Measurements from ENCODE around the gene GGT1. TPM values are rescaled to one million over a fixed set of nuclear protein-coding genes. Genes with fewer than 3 reads are reported as not detected.
A peak's percentile ranks its signal among the peaks of the same experiment; 100 is the strongest.
"Not testable (repeated sequence)": the region's sequence is repeated elsewhere in the genome, so short reads cannot be mapped to it uniquely, and the experiment has no call there.

The GGT1 gene
- total RNA-seq, 1 donor from 2014 or later: 208 TPM

DNA sequence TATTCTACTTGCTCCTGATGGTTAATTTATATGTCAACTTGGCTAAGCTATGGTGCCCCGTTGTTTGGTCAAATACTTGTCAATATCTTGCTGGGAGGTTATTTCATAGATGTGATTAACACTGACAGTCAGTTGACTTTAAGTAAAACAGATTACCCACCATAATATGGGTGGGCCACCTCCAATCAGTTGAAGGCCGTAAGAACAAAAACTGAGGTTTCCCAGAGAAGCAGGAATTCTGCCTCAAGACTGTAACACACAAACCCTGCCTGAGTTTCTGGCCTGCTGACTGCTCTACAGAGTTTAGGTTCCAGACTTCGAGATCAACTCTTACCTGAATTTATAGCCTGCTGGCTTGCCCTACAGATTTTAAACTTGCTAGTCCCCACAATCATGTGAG is 33.5 kb downstream of the GGT1 start:
- DNase-seq (ENCODE audit: low spot score): not testable (repeated sequence)

DNA sequence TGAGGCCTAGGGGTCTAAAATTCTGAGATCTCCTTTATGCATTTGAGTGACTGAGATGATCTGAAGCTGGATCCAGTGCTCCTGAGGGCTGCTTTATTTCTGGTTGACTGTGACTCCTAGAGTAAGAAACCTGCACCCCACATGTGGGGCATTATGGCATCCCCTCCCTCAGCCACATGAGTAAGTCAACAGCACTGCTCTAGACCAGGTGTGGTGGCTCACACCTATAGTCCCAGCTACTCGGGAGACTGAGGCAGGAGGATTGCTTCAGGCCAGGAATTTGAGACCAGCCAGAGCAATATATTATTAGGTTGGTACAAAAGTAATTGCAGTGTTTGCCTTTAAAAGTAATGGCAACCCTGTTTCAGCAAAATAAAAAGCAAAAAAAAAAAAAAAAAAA is 39.3 kb downstream of the GGT1 start:
- DNase-seq (ENCODE audit: low spot score): not testable (repeated sequence)

DNA sequence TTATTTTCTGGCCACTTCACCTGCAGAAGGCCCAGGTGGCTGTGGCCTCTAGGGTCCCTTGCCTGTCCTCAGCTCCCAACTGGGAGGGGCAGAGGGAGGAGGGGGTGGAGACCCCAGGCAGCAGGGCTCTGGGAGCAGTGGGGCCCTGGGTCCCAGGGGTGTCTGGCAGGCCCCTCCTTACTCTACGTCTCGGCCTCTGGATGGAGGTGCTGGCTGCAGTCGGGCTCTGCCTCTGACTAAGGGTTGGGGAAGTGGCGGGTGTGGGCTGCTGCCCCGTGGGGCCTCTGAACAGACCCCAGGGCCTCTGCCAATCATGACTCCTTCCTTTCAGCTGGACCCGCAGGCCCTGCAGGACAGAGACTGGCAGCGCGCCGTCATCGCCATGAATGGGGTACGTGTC is 41.4 kb downstream of the GGT1 start:
- not testable (repeated sequence) for DNase-seq (ENCODE audit: low spot score)

DNA sequence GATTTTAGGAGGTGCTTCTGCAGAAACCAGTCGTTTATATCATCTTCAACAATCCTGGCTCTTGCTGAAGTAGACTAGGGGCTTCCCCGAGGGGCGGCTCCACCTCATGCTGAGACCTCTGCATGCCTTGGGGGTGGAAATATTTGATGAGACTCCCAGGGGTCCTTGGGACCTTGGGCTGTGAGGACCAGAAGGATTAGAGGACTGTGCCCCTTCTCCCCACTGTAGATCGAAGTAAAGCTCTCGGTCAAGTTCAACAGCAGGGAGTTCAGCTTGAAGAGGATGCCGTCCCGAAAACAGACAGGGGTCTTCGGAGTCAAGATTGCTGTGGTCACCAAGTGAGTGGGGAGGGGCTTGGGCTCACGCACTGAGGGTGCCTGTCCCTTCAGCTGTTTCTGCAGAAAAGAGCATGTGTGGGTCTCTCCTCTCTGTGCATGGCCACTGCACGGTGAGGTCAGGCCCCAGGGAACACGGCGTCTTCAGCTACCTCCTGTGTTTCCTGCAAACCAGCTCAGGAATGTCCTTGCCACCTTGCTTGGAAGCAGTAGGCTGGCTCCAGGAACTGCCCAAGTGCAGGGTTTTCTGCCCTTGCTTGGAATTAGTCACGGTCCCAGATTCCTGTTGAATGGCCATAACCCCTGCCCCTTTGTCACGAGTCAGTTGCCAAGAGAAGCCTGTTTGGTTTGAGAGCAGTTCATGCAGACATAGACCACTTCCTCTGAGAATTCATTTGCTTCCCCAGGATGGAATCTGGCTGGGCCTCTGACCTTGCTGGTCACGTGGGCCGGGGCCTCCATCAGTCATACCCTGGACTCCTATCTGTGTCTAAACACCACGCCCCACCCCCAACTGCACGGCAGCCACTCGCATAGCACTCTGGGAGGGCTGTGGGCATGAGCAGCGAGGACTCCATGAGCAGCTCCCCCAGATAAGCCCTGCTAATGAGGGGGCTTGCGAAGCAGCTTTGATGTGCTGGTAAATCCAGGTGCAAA is 42.7 kb downstream of the GGT1 start:
- DNase-seq (ENCODE audit: low spot score): not testable (repeated sequence)

DNA sequence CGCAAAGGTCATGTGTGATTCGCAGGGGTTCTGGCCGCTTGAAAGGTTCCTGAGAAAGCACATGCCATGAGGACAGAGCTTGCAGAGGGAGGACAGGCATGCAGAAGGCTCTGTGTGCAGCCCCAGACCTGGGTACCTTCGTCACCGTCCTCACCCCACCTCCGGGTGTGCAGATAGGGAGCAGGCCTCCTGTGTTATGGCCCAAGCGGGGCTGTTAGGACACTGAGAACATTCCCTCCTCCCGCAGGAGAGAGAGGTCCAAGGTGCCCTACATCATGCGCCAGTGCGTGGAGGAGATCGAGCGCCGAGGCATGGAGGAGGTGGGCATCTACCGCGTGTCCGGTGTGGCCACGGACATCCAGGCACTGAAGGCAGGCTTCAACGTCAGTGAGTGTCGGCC is 43.8 kb downstream of the GGT1 start:
- DNase-seq (ENCODE audit: low spot score): not testable (repeated sequence)

DNA sequence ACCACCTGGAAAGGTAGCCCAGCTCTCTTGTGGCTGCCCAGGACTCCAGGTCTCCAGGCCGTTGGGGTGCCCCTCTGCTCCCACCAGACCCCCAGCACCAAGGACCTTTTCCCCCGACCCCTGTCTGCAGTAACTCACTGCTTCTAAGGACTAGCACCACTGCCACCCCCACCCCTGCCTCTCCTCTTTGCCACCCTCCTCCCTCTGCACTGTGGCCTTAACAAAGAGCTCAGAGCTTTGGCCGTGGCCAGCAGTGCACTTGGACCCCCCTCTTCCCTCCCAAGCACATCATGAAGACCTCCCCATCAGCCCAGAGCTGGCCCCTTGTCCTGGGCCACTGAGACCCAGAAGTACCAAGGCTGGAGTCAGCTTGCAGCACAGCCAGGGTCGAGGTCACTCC is 46.4 kb downstream of the GGT1 start:
- DNase-seq (ENCODE audit: low spot score): not testable (repeated sequence)

DNA sequence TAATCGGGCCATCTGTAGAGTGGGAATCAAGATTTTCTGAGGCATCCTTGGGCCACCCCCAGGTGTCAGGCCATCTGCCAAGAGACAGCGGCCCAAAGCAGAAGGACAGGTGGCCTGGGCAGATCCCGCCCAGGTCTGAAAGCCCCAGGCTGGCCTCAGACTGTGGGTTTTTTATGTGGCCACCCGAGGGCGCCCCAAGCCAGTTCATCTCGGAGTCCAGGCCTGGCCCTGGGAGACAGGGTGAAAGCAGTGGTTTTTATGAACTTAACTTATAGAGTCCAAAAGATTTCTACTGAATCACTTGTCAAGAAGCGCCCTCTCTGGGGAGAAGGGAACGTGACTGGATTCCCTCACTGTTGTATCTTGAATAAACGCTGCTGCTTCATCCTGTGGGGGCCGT is 47.9 kb downstream of the GGT1 start:
- DNase-seq (ENCODE audit: low spot score): peak; percentile 54

DNA sequence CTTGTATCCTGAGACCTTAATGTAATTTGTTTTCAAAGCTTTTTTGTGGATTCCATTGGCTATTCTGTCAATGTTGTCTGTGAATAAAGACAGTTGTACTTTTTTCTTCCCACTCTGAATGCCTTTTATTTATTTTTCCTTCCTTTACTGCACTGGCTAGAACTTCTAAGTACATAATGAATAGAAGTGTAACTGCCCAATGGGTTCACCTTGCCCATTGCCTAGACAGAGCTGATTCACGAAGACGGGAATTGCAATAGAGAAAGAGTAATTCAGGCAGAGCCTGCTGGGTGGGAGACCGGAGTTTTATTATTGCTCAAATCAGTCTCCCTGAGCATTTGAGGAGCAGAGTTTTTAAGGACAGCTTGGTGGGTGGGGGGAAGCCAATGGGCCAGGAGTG is 62.4 kb downstream of the GGT1 start:
- DNase-seq (ENCODE audit: low spot score): not testable (repeated sequence)

DNA sequence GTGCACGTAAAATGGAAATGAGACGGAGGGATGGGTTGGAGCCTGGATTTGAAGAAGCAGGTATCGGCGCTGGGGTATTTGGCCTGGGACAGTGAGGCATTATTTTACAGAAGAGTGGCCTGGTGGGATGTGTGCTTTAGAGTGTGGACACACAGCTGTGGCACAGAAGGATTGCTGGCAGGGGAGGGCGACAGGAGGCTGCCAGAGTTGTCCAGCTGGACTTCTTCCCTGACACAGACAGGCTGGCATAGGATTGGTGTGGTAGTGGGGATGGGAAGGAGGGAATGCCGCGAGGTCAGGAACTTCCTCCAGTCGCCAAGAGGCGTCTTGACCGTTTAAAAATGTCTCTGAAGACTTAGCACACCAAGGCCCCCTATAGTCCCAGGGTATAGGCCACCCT is 64.9 kb downstream of the GGT1 start:
- not testable (repeated sequence) for DNase-seq (ENCODE audit: low spot score)

DNA sequence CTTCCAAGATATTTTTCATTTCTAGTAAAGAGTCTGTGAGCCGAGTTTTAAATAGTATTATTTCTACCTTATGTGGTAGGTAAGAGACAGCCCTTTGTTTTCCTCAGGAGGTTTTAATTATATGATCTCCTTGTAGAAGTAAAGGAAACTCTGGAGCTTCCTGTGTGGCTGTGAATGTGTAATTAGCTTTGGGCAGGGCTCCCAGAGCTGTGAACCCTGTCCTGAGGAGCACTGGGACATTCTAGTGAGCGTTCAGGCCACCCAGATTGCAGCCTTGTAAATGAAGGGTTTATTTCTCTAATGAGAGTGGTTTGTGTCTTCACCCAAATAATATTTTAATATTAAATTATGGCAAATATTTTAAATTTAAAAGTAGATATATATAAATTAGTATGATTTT is 69.5 kb downstream of the GGT1 start:
- not testable (repeated sequence) for DNase-seq (ENCODE audit: low spot score)

Other genes with a start within 250 kb of the GGT1 start
- gene ADORA2A, start 175.6 kb upstream of the GGT1 start, total RNA-seq: 4.1 TPM
- 0.83 TPM for gene UPB1, start 107.9 kb upstream of the GGT1 start, total RNA-seq
- 201 TPM for gene GUCD1, start 48.1 kb upstream of the GGT1 start, total RNA-seq
- gene SNRPD3, start 47.2 kb upstream of the GGT1 start, total RNA-seq: 98.3 TPM
- gene LRRC75B, start 10.1 kb upstream of the GGT1 start, total RNA-seq: 49.4 TPM
- gene PIWIL3, start 171.5 kb downstream of the GGT1 start, total RNA-seq: not detected
- gene SGSM1, start 203.0 kb downstream of the GGT1 start, total RNA-seq: 6.8 TPM